Kidney epithelial cell (primary cell): ENCODE data around the gene NSD2. TPM values are rescaled to one million over a fixed set of nuclear protein-coding genes. Genes with fewer than 3 reads are reported as not detected.
"Not testable (repeated sequence)": the region's sequence is repeated elsewhere in the genome, so short reads cannot be mapped to it uniquely, and the experiment has no call there.

ENCODE experiments used
- DNase-seq: peaks from one replicate; pipeline ENCODE4 v3.0.0-alpha.2; 2010; ENCODE audit warnings: low read depth
- H3K27me3 ChIP-seq: 2 replicates; pipeline ENCODE4 v1.6.0; 2011; ENCODE audit warnings: low read length; ENCODE audit not compliant: control insufficient read depth, insufficient read depth
- H3K36me3 ChIP-seq: 2 replicates; pipeline ENCODE4 v1.5.1; 2011; ENCODE audit warnings: low read length; ENCODE audit not compliant: control insufficient read depth, insufficient read depth
- H3K4me3 ChIP-seq: 2 replicates; pipeline ENCODE4 v1.5.1; 2011; ENCODE audit warnings: low read depth, mild to moderate bottlenecking, control low read depth, low read length
- total RNA-seq: library from RNA; depleted of rRNA; stranded (reverse); fragments of >200 nt; gene quantifications from 2 replicates; pipeline ENCODE4 v1.2.3, GENCODE V29; 2015
- TF ChIP-seq, protein P1 (sequence below): IDR thresholded peaks from 2 replicates; pipeline ENCODE4 v1.5.1; 2011; ENCODE audit warnings: mild to moderate bottlenecking, moderate library complexity, low read length, control low read depth, inconsistent platforms; ENCODE audit not compliant: insufficient read depth, poor library complexity, severe bottlenecking

Gene NSD2
- total RNA-seq, 1 donor from 2014 or later = 68.5 TPM

DNA sequence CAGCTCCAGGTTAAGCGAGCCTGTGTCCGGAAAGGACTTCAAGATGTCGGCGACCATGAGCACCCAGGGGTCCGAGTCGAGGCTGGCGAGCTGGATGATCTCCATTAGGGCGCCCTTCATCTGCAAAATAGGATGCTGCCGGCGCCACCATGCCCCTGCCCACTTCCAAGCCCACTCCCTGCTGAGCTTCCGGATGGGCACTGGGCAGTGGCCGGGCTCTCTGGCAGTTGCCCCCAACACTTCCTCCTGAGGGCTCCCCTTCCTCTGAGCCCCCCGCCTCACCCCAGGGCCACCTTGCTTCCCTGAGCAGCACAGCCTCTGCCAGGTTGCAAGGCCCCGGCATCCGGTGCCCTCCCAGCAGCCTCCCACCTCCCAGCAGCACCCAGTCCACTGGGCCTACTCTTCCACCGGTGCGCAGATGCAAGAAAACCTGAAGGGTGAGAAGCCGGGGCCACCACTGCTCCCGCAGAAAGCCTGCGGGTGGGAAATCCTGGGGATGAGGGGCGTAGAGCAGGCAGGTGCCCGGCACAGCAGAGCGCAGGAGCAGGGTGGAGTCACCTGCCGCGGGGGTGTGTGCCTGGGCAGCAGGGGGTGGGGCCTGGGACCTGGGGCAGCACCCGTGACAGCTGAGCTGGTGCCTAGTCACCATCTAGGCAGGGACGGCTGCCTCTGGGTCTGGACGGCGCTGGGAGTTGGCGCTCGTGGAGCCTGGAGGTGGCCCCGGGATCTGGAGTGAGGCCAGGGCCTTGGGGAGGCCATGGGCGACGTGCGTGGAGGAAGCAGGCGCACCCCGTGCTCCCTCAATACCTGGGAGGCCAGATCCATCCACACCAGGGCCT is 120.6 kb downstream of the NSD2 start:
- no peak overlapping the region for H3K4me3 ChIP-seq
- TF ChIP-seq, protein P1, sequence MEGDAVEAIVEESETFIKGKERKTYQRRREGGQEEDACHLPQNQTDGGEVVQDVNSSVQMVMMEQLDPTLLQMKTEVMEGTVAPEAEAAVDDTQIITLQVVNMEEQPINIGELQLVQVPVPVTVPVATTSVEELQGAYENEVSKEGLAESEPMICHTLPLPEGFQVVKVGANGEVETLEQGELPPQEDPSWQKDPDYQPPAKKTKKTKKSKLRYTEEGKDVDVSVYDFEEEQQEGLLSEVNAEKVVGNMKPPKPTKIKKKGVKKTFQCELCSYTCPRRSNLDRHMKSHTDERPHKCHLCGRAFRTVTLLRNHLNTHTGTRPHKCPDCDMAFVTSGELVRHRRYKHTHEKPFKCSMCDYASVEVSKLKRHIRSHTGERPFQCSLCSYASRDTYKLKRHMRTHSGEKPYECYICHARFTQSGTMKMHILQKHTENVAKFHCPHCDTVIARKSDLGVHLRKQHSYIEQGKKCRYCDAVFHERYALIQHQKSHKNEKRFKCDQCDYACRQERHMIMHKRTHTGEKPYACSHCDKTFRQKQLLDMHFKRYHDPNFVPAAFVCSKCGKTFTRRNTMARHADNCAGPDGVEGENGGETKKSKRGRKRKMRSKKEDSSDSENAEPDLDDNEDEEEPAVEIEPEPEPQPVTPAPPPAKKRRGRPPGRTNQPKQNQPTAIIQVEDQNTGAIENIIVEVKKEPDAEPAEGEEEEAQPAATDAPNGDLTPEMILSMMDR = no peak
- H3K27me3 ChIP-seq = no peaks in the 10 kb centered on the region
- no peak for DNase-seq
- no peaks in the 10 kb centered on the region for H3K36me3 ChIP-seq

GRCh38 chr4:1992468-1993168 is 121.4 kb downstream of the NSD2 start:
- Histone ChIP-seq H3K27me3 (no peaks in the 10 kb centered on the region), H3K4me3 (no peak overlapping the region), H3K36me3 (no peaks in the 10 kb centered on the region)
- TF ChIP-seq, protein P1 = peak; percentile 4
- DNase-seq = no peak

- H3K27me3 ChIP-seq = no peaks in the 10 kb centered on the region
- TF ChIP-seq, protein P1 = no peak
- no peak for DNase-seq
- H3K36me3 ChIP-seq = no peaks in the 10 kb centered on the region
- H3K4me3 ChIP-seq = no peak overlapping the region
These were observed 122.0 kb downstream of the NSD2 start for GRCh38 chr4:1993169-1993516.

DNA sequence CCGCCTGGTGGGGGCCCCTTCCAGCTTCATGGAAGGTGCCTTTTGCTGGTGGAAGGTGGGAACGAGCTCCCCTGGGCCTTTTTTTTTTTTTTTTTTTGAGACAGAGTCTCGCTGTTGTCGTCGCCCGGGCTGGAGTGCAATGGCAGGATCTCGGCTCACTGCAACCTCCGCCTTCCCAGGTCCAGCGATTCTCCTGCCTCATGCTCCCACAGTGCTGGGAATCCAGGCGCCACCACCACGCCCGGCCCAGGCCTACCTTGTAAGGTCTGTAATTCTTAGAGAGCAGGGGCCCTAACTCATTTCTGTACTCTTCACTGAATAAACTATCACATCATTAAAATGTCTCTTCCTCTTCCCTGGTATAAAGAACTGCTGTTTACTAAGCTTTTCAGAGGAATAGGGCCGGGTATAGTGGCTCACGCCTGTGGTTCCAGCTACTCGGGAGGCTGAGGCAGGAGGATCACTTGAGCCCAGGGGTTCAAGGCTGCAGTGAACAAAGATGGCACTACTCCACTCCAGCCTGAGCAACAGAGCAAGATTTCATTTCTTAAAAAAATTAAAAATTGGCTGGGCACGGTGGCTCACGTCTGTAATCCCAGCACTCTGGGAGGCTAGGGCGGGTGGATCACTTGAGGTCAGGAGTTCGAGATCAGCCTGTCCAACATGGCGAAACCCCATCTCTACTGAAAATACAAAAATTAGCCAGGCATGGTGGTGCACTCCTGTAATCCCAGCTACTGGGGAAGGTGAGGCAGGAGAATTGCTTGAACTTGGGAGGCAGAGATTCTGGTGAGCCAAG is 122.7 kb downstream of the NSD2 start:
- not testable (repeated sequence) for H3K4me3 ChIP-seq, H3K27me3 ChIP-seq, DNase-seq, H3K36me3 ChIP-seq

DNA sequence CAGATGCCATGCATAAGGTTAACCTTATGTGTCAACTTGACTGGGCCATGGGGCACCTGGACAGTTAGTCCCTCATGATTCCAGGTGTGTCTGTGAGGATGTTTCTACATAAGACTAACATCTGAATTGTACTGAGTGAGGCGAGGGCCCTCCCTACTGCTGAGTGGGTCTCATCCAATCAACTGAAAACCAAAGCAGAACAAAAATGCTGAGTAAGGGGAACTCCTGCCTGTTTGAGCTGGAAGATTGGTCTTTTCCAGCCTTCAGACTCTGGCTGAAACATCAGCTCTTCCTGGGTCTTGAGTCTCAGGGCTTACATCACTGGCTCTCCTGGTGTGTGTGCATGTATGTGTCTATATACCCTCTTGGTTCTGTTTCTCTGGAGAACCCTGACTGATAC is 123.7 kb downstream of the NSD2 start:
- DNase-seq = no peak
- H3K4me3 ChIP-seq = no peak overlapping the region
- TF ChIP-seq, protein P1 = no peak
- no peaks in the 10 kb centered on the region for H3K27me3 ChIP-seq
- H3K36me3 ChIP-seq = no peaks in the 10 kb centered on the region
